HG03558 (cell line): ENCODE results near the gene NTM.

Experiments
- ATAC-seq: cut with Tn5 transposase; IDR thresholded peaks from one replicate; pipeline ENCODE4 v1.9.1; 2021; ENCODE audit warnings: moderate number of reproducible peaks; ENCODE audit not compliant: unreplicated experiment; ENCODE audit errors: extremely low read depth

The NTM gene

DNA sequence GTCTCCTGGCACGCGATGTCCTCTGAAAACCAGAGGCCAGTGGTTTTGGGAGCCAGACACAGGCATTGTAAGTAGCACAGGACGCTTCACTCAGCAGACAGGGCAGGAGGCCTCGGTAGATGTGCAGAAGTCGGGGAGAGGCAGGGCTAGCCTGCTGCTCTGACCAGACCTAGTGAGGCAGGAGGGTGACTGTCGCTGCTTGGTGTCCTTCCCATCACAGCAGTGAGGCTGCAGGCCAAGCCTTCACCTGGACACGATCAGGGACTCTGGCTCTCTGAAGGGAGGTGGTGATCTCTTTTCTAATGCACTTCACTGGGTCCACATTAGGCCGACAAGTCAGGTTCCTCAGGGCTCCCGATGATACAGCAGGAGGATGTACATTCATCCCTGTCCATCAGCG, 583.7 kb downstream of the NTM start:
- no peak for ATAC-seq

DNA sequence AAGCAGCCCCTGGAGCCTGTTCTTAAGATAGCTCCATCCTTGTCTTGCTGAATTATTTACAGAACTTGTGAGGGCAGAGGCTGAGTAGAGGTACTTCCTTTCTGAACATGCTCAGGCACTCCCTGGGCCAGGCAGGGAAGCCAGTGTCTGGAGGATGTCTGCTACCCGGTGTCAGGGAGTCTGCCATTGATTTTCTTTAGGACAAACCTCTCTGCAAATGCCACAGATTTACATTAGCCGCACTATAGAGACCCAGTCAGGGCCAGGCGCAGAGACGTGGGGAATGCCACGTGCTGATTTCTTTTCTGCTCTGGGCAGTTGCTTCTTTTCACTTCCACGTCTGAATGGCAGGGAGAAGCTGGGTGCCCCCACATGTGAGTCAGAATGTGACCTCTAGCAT, 585.5 kb downstream of the NTM start:
- ATAC-seq, result no peak

DNA sequence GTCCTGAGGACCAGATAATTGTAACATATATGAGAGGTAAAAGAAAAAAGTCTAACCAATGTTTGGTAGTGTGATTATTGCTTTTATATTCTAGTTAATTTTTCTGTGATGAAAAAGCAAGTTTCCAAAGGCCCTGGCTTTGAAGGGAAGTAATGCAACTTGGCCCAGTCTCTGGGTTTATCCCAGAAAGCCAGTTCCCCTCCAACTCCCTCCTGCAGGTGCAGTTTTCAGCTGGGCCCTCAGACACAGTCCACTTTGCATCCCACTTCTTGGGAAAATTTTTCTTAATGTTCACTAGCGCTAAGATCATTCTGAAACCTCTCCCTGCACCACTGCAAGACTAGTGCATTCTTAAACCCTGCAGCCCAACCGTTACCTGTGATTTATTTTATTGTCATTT, 586.8 kb downstream of the NTM start:
- no peak for ATAC-seq

DNA sequence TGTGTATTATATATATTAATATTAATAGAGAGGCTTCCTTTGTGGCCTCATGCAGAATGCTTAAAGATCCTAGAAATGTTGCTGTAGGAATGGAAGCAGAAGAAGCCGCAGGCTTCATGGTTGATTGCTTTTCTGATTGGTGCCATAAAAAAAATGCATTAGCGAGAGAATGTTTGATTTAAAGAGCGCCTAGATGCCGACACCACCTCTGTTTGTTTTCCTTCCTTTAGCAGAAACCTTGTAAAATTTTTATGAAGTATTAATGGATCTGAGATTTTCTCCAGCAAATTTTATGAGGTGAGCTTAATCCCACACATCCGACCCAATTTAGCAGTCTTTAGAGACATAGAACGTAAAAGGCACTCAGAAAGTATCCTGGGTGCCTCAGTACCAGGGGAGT, 587.5 kb downstream of the NTM start:
- no peak for ATAC-seq

DNA sequence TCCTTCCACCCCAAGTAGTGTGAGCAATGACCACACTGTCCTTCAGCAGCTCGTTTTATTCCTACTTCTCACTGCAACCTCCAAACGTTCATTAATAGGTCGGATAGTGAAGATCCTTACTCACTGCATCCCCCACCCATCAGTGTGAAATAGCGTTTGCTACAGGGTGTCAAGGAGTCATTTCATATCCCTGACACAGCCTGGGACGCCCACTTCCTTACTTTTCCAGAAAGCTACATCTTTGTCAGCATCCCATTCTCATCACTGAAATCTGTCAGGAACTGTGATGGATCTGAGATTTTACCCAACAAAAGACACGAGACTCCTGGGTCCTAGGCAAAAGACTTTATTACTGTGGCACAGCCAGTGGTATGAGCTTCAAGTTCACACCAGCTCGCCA, 592.4 kb downstream of the NTM start:
- no peak for ATAC-seq

DNA sequence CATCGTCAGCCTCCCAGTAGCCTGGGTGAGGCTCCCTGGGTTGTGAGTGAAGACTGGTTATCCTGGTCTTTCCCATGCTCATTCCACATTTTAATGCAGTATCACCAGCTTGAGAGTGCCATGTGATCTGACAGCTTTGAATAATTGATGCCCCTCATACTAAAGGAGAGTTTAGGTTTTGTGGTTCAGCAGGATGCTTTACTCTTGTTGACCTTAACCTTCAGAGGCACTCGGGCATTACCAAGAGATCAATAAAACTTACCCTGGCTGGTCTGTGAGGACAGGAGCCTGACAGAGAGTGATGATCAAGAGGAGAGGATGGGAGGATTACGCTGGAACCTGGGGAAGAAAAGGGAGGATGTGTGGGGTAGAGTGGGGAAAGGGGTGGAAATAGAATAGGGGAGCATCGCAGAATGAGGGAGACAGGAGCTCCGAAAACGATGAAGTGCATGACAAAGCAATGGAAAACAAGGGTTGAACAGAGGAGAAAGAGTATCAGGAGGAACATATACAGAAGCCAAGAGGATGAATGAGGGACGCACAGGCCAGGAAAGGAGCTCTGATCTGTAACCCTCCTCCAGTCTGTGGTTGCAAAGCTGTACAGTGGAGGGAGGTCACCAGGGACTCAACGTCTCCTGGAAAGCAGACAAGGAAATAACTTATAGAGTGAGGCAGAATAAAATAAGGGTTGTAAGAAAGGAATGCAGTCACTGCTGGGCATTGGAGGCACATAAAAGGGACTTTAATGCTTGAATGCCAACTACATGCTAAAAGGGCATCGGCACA, 594.5 kb downstream of the NTM start:
- no peak for ATAC-seq

DNA sequence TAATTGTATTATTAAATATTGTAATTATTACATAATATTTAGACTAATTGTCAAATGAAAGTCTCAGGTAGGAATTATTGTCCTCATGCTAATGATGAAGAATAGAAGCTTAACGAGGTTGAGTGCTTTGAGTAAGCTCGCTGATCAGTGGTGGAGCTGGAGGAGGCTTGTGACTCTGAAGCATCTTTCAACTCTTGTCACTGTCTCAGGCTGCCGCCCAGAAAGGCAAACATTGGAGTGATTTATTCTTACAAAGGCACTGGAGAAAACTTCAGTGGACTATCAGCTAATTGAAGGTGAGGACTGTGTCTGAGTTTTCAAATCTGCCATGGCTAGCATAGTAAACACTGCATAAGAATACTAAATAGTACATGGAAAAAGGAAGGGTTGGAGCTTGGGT, 595.1 kb downstream of the NTM start:
- ATAC-seq, result no peak

DNA sequence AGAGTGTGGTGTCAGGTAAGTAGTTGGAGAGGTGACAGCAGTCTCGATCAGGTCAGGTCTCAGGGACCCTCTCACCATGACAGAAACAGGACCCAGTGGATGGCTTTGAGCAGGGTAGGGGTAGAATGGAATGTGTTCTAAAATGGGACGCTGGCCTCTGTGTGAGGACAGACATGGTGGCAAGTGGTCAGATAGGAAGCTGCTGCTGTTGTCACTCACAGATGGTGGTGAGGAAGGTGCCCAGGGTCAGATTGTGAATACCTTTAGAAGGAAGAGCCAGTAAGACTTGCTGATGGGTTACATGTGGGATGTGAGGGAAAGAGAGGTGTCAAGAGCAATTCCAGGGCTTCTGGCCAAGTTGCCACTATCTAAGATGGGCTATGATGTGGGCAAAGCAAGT, 596.3 kb downstream of the NTM start:
- ATAC-seq, result no peak

DNA sequence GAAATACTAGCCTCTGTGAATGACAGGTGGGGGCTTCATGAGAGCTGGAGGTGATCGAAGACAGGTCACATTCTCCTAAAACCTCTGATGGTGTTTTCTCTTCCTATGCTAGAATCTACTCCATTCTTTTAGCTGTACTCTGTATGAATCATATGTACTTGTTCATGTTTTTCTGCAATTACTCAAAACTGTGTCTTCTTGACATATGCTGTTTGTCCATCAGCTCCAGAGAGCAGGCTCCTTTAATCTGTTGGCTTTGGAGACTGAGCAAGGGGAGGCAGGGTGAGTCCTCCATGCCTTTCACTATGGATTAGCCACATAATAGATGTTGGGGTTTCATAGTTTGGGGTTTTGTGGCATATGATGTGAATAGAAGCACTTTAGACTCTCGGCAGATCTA, 598.8 kb downstream of the NTM start:
- no peak for ATAC-seq

DNA sequence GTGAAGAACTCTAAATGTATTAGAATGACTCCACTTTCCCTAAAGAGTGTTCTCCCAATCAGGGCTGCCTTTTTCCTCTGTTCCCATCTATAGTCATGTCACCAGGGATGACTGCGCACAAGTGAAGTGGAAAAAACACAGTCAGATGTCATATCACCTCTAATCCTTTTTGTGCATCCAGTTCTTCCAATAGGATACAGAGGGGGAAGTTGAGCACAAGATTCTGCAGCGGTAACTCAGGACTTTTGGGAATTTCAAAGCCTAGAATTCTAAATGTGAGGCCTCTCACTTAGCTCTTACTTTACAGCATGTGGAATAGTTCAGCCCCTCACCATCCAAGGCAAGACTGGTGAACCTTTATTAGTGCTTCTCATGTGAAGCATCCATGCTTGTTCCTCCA, 602.6 kb downstream of the NTM start:
- ATAC-seq, result no peak

DNA sequence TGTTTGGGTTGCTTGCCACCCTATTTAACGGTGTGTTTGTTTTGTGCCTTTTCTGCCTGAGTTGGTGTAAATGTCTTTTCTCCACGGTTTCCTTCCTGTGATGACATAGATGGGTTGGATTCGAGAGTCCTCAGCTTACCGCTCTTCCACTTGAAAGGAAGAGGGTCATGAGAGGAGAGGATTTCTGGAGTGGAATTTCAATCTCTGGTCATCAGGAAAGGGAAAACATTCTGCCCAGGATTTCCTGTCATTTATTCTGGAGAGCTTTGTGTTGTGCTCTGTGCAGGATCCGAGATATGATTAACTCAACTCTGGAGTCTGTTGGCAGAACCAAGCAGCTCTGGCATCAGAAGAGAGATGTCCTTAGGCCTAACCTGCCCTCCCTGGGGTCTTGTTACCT, 605.2 kb downstream of the NTM start:
- no peak for ATAC-seq

DNA sequence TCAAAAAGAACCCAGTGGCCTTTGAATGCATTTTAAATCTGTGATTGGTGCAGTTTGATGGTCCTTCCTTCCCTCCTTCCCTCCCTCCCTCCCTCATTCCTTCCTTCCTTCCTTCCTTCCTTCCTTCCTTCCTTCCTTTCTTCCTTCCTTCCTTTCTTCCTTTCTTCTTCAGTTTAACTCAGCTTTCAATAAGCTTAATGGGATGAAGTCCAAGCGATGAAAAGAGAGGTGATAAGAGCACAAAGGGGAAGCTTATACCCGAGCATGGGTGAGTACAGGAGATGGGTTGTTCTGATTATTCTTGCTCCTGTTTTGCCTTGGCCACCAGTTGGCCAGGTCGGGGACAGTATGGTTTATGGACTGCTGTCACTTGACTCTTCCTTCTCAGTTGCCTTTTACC, 605.6 kb downstream of the NTM start:
- no peak for ATAC-seq

DNA sequence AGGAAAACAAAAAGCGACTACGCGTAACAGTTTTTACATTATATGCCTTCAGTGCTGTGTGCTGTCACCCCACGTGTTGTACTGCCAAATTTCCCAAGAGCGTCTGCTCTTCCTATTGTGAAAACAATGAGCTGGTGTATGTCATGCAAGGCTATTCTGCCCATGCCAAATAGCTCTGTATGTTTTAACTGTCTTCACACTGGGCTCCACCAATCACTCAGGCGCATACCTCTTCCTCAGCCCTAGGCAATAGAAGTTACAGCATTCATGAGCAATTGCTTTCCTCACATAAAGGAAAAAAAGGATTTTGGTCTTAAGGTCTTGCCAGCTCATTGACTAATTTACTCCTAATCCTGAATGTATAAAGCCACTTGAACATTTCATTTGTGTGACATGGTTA, 606.8 kb downstream of the NTM start:
- no peak for ATAC-seq

DNA sequence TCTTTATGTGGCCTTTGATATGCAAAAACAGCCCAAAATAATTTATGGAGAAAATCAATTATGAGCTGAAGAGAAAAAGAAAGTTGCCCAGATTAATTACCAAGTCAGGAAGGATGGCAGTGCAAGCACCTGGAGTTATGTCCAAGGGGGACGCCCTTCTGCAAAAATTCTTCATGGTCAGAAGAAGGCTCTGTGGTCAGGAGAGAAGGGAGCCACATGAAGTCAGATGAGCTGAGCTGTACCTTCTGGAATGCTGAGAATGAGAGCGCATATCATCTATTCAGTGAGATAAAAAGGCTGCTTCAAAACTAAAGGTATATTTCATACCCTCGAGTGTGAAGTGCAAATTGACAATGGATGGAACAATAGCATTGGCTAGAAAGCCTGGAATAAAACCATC, 607.4 kb downstream of the NTM start:
- no peak for ATAC-seq

DNA sequence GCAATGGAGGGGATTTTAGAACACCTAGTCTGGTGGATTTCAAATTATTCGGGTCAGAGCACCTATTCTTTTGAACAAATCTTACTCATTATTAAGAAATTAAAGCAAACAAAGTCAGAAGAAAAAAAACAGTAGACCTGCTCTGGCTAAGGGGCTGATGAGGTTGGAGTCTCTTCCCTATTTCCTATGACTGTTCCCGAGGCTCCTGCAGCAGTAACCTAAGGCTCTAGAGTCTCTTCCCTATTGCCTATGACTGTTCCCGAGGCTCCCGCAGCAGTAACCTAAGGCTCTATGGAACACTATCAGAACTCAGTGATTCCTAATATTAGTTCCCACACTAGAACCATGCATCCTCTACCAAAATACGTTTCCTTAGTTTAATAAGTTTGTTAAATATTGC, 607.9 kb downstream of the NTM start:
- no peak for ATAC-seq

DNA sequence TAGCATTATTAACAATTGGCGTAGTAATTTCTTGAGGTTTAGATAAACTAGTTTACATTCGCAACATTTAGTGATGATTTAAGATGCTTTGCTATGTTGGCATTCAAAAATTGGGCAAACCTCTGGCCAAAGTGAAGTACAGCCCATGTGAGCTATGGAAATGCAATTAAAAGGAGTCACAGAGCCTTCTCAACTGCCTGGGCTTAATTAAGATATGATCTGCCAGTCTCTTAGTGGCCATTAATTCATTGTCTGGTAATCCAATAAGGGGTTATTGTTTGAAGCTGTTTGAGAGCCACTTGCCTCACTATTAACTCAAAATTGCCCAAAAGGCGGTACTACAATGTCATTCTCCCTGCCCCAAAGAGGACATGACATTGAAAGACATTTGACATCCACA, 608.9 kb downstream of the NTM start:
- no peak for ATAC-seq

DNA sequence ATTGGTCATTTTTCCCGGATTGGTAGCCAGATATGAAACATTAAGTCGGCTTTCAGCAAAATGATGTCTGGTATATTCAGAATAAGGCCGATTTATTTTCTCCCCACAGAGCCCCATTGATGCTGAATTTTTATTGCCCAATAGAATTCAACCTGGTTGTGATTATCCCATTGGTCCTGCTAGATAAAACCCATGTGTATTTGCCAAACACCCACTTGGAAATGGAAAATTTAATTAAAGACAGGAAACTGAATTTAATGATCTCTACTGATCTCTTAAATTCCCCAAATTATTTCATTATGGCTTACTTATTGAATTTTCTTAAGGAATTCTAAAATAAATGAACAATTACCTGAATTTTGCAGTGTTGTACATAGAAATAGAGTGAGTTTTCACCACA, 609.8 kb downstream of the NTM start:
- ATAC-seq, result no peak

DNA sequence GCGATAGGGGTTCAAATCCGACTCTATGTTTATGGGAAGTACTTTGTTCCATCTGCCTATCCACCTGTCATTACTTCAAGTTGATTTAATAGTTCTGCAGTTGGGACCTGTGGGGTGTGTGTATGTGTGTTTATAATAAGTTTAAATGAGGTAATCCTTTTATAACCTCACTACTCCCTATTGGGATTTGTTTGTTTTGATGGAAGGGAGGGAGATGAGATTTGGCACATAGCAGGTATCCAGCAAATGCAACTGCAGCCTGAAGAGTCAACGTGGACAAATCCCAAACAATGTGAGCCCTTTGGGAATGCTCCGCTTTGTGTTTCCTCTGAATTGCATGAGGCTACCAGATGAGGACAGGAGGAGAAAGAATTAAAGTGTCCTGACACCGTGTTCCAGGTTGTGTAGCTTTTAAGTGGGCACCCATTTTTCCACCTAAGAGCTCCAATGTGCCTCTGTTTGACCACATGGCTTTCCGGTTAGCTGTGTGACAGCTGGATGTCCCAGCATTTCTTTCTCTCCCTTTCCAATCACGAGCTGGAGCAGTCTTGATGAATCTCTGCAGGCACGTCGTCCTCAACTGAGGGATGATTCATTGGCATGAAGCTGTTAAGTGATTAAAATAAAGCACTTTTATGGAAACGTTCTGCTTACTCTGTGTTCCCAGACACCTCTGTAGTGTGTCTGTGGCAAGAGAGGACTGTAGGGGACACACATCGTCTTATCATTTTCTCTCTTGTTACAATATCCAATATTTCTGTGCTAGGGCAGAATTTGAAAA, 610.7 kb downstream of the NTM start:
- ATAC-seq, result no peak

DNA sequence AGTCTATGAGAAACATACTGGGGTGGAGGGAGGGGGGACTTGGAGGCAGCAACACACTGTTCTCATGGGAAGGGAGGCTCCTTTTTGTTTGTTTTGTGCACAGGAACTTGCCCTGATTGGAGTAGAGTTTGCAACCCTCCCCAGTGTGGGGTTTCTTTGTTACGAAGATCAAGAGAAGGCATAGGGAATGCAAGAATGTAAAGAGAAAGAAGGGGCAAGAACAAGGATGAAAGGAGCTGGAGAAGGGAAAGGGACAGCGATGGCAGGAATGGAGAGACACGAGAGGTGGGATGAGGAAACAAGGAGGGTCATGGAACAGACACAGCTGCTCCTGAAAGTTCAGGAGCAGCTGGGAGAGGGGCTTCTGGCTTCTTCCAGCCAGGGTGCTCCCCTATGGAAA, 611.7 kb downstream of the NTM start:
- no peak for ATAC-seq

DNA sequence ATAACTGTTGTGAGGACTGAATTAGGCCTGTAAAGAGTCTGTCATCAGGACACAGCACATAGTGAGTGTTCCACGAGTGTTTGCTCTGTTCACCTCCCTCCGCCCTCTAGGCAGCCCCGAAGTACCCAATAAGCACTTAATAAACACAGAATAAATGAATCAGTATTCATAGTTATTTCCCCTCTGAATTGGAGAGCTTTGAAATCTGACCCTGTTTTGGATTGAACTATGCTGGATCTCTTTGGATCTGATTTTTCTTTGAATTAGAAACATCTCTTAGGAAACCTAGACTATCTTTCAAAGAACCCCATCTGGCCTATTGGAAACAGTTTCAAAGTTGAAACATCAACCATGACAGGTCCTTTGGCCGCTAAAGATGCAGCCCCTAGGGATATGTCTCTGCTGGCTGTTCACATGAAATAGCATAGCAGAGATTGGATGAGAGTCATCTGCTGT, 615.5 kb downstream of the NTM start:
- no peak for ATAC-seq

DNA sequence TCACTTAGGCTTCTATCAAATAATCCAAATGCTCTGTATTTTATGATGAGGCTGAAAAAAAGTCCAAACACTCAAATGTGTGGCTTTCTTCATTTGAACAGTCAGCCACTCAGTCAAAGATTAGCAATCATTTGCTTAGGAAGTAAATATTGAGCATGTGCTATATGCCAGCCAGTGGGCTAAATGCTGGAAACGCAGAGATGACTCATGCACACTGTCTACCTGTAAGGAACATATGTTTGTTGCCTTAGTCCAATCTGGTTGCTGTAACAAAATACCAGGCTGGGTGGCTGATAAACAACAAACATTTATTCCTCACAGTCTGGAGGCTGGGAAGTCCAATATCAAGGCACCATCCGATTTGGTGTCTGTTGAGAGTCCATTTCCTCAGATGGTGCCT, 617.3 kb downstream of the NTM start:
- no peak for ATAC-seq

DNA sequence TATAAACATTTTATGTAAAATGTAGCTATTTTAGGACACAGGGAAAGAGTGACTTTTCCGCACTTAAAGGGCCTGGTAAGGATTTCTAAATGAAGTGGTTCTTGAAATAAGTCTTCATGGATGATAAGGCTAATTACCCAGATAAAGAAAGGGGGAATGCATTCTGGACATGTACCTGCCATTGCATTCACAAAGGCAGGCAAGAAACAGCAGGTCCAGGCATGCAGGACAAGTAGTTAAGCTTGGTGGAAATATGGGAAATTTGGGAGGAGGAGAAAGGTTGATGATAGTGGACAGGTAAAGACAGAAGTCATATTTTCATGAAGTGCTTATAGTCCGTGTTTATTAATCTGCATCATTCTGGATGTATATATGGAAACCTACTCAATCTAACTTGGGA, 621.2 kb downstream of the NTM start:
- no peak for ATAC-seq
